ENCODE results near the gene ANKRD65. TPM values are rescaled to one million over a fixed set of nuclear protein-coding genes. Genes with fewer than 3 reads are reported as not detected.

Gene ANKRD65
- total and polyA plus RNA-seq, 12 donors = 0.22 to 3.4 (median 1.6) TPM

GRCh38 chr1:1435106-1435903 lies 14.2 kb upstream of the ANKRD65 start, which contains the start of gene VWA1:
Gene VWA1 (plus strand): TSS chr1:1435690. CDS start chr1:1435749, 59 bp downstream.
- H3K27ac ChIP-seq = peak within 1 kb of the TSS in 2 of 5 donors; percentile 52 to 77
- H3K9me3 ChIP-seq (replicated peaks in 1 of 3) = no peaks in the 10 kb centered on the region
- TF ChIP-seq POLR2A (IDR thresholded peaks at IDR 0.05) (no peak), CTCF (IDR thresholded peaks at IDR 0.05) (no peak)
- no peaks in the 10 kb centered on the region for H3K27me3 ChIP-seq
- H3K4me1 ChIP-seq (replicated peaks in 1 of 2) = peaks cover 20 to 32% of the 10 kb centered on the region in 2 donors
- peak in 5 of 7 donors; percentile 56 to 70 (median 58) for DNase-seq
- peak within 1 kb of the TSS in 1 of 4 donors; percentile 65 for H3K4me3 ChIP-seq
- intact Hi-C loops (cut with DNase I) = no loop called here
- no peaks in the 10 kb centered on the region for H3K36me3 ChIP-seq (replicated peaks in 1 of 2)
- WGBS, 4 donors = 8 to 83% (median 17%) methylated on average over 5 to 89 of the region's 89 CpGs

GRCh38 chr1:1434824-1435105 lies 13.7 kb upstream of the ANKRD65 start:
- no peaks in the 10 kb centered on the region for H3K27me3 ChIP-seq
- intact Hi-C loops (cut with DNase I) = no loop called here
- H3K4me3 ChIP-seq = no peak overlapping the region
- no peaks in the 10 kb centered on the region for H3K36me3 ChIP-seq (replicated peaks in 1 of 2)
- TF ChIP-seq POLR2A (IDR thresholded peaks at IDR 0.05) = no peak
- no peak for TF ChIP-seq CTCF (IDR thresholded peaks at IDR 0.05)
- peaks cover 24 to 38% of the 10 kb centered on the region in 2 donors for H3K4me1 ChIP-seq (replicated peaks in 1 of 2)
- no peak for DNase-seq
- WGBS, 4 donors = 66 to 100% (median 81%) methylated on average over 2 to 4 of the region's 4 CpGs
- no peaks in the 10 kb centered on the region for H3K9me3 ChIP-seq (replicated peaks in 1 of 3)
- peak overlapping the region in 2 of 5 donors; percentile 52 to 77 for H3K27ac ChIP-seq

- H3K9me3 ChIP-seq (replicated peaks in 1 of 3) = no peaks in the 10 kb centered on the region
- H3K4me1 ChIP-seq (replicated peaks in 1 of 2) = peaks cover 29 to 42% of the 10 kb centered on the region in 2 donors
- no peak for TF ChIP-seq CTCF (IDR thresholded peaks at IDR 0.05)
- intact Hi-C loops (cut with DNase I) = no loop called here
- no peak overlapping the region for H3K4me3 ChIP-seq
- H3K27ac ChIP-seq = peak overlapping the region in 3 of 5 donors; percentile 16 to 80 (median 77)
- no peaks in the 10 kb centered on the region for H3K27me3 ChIP-seq
- no peaks in the 10 kb centered on the region for H3K36me3 ChIP-seq (replicated peaks in 1 of 2)
- 33 to 60% (median 48%) methylated on average over 7 to 32 of the region's 32 CpGs; no CpG with 5 or more reads in 1 of the 4 donors for WGBS, 4 donors
- DNase-seq = peak in 5 of 7 donors; percentile 33 to 71 (median 47)
Observed at GRCh38 chr1:1434131-1434823, 13.2 kb upstream of the ANKRD65 start.

GRCh38 chr1:1433804-1434130 lies 12.7 kb upstream of the ANKRD65 start:
- Histone ChIP-seq H3K36me3 (replicated peaks in 1 of 2) (no peaks in the 10 kb centered on the region), H3K27ac (peak overlapping the region in 3 of 5 donors; percentile 16 to 80 (median 77)), H3K9me3 (replicated peaks in 1 of 3) (no peaks in the 10 kb centered on the region), H3K4me3 (no peak overlapping the region), H3K4me1 (replicated peaks in 1 of 2) (peaks cover 30 to 42% of the 10 kb centered on the region in 2 donors), H3K27me3 (no peaks in the 10 kb centered on the region)
- no peak for DNase-seq
- intact Hi-C loops (cut with DNase I) = no loop called here
- TF ChIP-seq POLR2A (IDR thresholded peaks at IDR 0.05) (no peak), CTCF (IDR thresholded peaks at IDR 0.05) (no peak)
- WGBS, 4 donors = 43 to 57% (median 53%) methylated on average over 7 to 12 of the region's 12 CpGs; no CpG with 5 or more reads in 1 of the 4 donors
